GM19438 (cell line): ENCODE data around the gene FLRT1.
"Not testable (repeated sequence)": the region's sequence is repeated elsewhere in the genome, so short reads cannot be mapped to it uniquely, and the experiment has no call there.

Experiments used
- ATAC-seq: cut with Tn5 transposase; IDR thresholded peaks from one replicate; pipeline ENCODE4 v1.9.1; 2021; ENCODE audit warnings: low read depth; ENCODE audit not compliant: unreplicated experiment

FLRT1 gene

GRCh38 chr11:64044730-64045393 lies 9.1 kb downstream of the FLRT1 start:
- no peak for ATAC-seq

GRCh38 chr11:64045700-64046099 lies 10.0 kb downstream of the FLRT1 start:
- ATAC-seq, result no peak

- not testable (repeated sequence) for ATAC-seq
Observed at GRCh38 chr11:64047373-64047772, 11.6 kb downstream of the FLRT1 start.

- ATAC-seq, result no peak
Observed at GRCh38 chr11:64048042-64048854, 12.5 kb downstream of the FLRT1 start.

- ATAC-seq, result no peak
Observed at GRCh38 chr11:64049509-64049908, 13.8 kb downstream of the FLRT1 start.

- no peak for ATAC-seq
Observed at GRCh38 chr11:64051297-64051696, 15.6 kb downstream of the FLRT1 start.

GRCh38 chr11:64052436-64052835 lies 16.7 kb downstream of the FLRT1 start:
- no peak for ATAC-seq

GRCh38 chr11:64052938-64053622 lies 17.3 kb downstream of the FLRT1 start:
- no peak for ATAC-seq

- no peak for ATAC-seq
Observed at GRCh38 chr11:64053699-64054098, 18.0 kb downstream of the FLRT1 start.

GRCh38 chr11:64055077-64055476 lies 19.3 kb downstream of the FLRT1 start:
- no peak for ATAC-seq

- ATAC-seq, result no peak
Observed at GRCh38 chr11:64056213-64056785, 20.6 kb downstream of the FLRT1 start.

GRCh38 chr11:64056861-64057260 lies 21.1 kb downstream of the FLRT1 start:
- no peak for ATAC-seq

- no peak for ATAC-seq
Observed at GRCh38 chr11:64057890-64058289, 22.2 kb downstream of the FLRT1 start.

GRCh38 chr11:64058494-64058893 lies 22.8 kb downstream of the FLRT1 start:
- ATAC-seq, result no peak

- no peak for ATAC-seq
Observed at GRCh38 chr11:64059339-64060140, 23.8 kb downstream of the FLRT1 start.

GRCh38 chr11:64060263-64060860 lies 24.6 kb downstream of the FLRT1 start:
- no peak for ATAC-seq

GRCh38 chr11:64060861-64061444 lies 25.2 kb downstream of the FLRT1 start:
- peak; percentile 60 for ATAC-seq

- ATAC-seq, result no peak
Observed at GRCh38 chr11:64062185-64063039, 26.7 kb downstream of the FLRT1 start.

- no peak for ATAC-seq
Observed at GRCh38 chr11:64063777-64064176, 28.0 kb downstream of the FLRT1 start.
